HFFc6 (cell line): Measurements from ENCODE around the gene RNF148. TPM values are rescaled to one million over a fixed set of nuclear protein-coding genes. Genes with fewer than 3 reads are reported as not detected.

Experiments used
- DNase-seq: peaks from one replicate; pipeline ENCODE4 v3.0.0-alpha.2; 2018
- H3K27ac Mint-ChIP-seq: 2 replicates; pipeline ENCODE4 v1.8.0; 2020; ENCODE audit warnings: mild to moderate bottlenecking, mixed read lengths
- H3K27me3 Mint-ChIP-seq: 2 replicates; pipeline ENCODE4 v1.8.0; 2021; ENCODE audit warnings: mild to moderate bottlenecking, moderate library complexity, mixed read lengths; ENCODE audit not compliant: insufficient read depth
- H3K36me3 Mint-ChIP-seq: 2 replicates; pipeline ENCODE4 v1.8.0; 2021; ENCODE audit warnings: low read depth, mixed read lengths
- H3K4me1 Mint-ChIP-seq: 2 replicates; pipeline ENCODE4 v1.8.0; 2020; ENCODE audit warnings: low read depth, mixed read lengths
- H3K4me3 Mint-ChIP-seq: 2 replicates; pipeline ENCODE4 v1.8.0; 2020; ENCODE audit warnings: mild to moderate bottlenecking, moderate library complexity, mixed read lengths
- H3K9me3 Mint-ChIP-seq: 2 replicates; pipeline ENCODE4 v1.8.0; 2020; ENCODE audit warnings: mild to moderate bottlenecking, mixed read lengths
- total RNA-seq, 6 experiments: library from RNA; stranded (reverse); fragmentation: NEBNext Ultra II Directional; extraction: Animal tissue kit (Norgen Biotek cat#: 25700); gene quantifications; 2 replicates in 1 of 6; 3 replicates in 5 of 6; pipeline ENCODE4 v1.2.3, GENCODE V29; 2021
- TF ChIP-seq, protein P1 (sequence below): fragments of 200-600 bp; sonication (generic); IDR thresholded peaks from 2 replicates; pipeline ENCODE4 v1.5.0; 2021; ENCODE audit warnings: antibody characterized with exemption, mild to moderate bottlenecking

RNF148 gene
- total RNA-seq, 6 experiments from 2014 or later: not detected

DNA sequence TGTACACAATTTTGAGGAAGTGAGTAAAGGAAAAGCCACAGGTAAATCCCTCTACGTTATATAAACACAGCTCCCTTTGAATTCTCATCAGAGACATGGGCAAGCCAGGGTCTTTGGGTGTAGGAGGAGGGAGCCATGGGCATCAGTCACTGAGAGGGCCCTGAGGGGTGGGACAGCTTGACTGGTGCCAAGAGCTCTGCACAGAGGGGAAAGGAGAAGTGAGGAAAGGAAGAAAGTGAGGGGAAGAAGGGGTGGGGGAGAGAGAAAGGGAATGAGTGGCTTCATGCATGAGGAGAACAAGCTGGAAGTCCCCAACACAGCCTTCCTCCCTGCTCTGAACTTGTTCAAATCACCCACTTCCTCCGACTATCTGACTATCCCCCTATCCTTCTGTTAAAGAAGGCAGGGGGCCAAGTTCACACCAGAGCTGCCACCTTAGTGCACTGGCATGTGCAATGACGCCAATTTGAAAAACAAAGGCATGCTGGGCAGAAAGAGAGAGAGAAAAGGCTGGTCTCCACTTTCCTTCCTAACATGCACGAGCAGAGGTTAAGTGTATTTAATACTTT, 16.4 kb upstream of the RNF148 start:
- Mint-ChIP-seq H3K27ac (no peak overlapping the region), H3K36me3 (no peaks in the 10 kb centered on the region), H3K4me1 (no peaks in the 10 kb centered on the region), H3K27me3 (no peaks in the 10 kb centered on the region), H3K9me3 (peaks cover 18% of the 10 kb centered on the region), H3K4me3 (no peak overlapping the region)
- TF ChIP-seq, protein P1, sequence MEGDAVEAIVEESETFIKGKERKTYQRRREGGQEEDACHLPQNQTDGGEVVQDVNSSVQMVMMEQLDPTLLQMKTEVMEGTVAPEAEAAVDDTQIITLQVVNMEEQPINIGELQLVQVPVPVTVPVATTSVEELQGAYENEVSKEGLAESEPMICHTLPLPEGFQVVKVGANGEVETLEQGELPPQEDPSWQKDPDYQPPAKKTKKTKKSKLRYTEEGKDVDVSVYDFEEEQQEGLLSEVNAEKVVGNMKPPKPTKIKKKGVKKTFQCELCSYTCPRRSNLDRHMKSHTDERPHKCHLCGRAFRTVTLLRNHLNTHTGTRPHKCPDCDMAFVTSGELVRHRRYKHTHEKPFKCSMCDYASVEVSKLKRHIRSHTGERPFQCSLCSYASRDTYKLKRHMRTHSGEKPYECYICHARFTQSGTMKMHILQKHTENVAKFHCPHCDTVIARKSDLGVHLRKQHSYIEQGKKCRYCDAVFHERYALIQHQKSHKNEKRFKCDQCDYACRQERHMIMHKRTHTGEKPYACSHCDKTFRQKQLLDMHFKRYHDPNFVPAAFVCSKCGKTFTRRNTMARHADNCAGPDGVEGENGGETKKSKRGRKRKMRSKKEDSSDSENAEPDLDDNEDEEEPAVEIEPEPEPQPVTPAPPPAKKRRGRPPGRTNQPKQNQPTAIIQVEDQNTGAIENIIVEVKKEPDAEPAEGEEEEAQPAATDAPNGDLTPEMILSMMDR: no peak
- no peak for DNase-seq

DNA sequence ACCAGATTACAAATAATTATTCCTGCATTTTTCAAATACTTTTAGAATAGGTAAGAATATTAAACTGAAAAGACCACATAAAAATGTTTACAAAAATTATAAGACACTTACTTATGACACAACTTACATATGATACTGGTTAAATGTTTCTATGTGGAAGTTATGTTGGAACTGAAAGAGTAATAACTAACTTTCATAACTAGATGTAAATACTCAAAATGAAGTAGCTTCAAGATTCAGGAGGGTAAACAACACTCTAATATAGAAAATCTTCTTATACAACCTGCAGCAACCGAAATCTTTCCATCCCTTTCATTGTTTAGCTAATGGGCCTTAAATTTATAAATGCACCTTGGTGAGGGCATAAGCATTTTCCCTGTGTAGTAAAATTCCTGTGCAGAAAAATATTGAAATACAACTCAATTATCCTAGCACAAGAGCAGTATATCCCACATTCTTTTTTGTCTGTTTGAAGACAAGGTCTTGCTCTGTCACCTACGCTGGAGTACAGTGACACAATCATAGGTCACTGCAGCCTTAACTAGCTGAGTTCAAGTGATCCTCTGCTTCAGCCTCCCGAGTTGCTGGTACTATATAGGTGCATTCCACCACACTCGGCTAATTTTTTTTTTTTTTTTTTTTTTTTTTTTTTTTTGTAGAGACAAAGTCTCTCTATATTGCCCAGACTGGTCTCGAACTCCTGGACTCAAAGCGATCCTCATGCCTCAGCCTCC, 14.8 kb upstream of the RNF148 start:
- Mint-ChIP-seq H3K36me3 (no peaks in the 10 kb centered on the region), H3K9me3 (peaks cover 18% of the 10 kb centered on the region), H3K27ac (no peak overlapping the region), H3K4me1 (no peaks in the 10 kb centered on the region), H3K27me3 (no peaks in the 10 kb centered on the region), H3K4me3 (no peak overlapping the region)
- TF ChIP-seq, protein P1: no peak
- DNase-seq: no peak

DNA sequence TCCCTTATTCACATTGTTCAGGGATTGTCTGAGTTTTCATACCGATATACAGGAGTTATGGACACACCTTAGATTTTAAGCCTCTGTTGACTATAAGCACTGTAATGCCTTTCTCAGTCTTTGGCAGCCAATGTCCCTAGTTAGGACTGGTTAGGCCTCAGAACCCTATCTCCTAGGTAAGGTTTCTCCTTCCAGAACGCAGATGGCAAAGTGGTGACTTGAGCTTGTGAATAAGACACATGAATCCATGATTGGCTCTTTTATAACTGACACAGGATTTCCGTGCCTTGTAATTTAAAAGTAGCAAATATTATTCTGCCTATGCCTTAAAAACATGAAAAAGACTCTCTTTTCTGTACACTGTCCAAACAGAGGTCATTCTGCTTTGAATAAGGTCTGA, 12.5 kb upstream of the RNF148 start:
- H3K36me3 Mint-ChIP-seq: no peaks in the 10 kb centered on the region
- H3K27me3 Mint-ChIP-seq: no peaks in the 10 kb centered on the region
- peaks cover 16% of the 10 kb centered on the region for H3K9me3 Mint-ChIP-seq
- H3K27ac Mint-ChIP-seq: no peak overlapping the region
- no peaks in the 10 kb centered on the region for H3K4me1 Mint-ChIP-seq
- TF ChIP-seq, protein P1: no peak
- H3K4me3 Mint-ChIP-seq: no peak overlapping the region
- no peak for DNase-seq

DNA sequence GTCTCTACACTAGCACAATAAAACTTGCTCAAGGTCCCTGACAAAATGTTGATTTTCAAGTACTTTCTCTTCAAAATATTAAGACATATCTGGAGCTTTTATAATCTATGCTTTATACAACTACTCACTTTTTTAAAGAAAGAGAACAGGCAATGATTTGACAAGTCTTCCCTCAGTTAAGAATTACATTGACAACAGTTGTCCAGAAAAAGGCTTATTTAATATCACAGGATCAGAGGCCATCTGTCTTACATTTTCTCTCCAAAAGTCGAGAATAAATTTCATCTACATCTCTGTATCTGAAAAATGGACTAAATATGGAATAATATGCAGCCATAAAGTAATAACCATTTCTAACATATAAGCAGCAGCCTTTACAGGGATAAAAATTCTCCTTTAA, 8.2 kb upstream of the RNF148 start:
- Mint-ChIP-seq H3K36me3 (no peaks in the 10 kb centered on the region), H3K4me1 (no peaks in the 10 kb centered on the region), H3K27ac (no peak overlapping the region), H3K4me3 (no peak overlapping the region), H3K9me3 (peaks cover 5% of the 10 kb centered on the region), H3K27me3 (no peaks in the 10 kb centered on the region)
- TF ChIP-seq, protein P1: no peak
- no peak for DNase-seq

DNA sequence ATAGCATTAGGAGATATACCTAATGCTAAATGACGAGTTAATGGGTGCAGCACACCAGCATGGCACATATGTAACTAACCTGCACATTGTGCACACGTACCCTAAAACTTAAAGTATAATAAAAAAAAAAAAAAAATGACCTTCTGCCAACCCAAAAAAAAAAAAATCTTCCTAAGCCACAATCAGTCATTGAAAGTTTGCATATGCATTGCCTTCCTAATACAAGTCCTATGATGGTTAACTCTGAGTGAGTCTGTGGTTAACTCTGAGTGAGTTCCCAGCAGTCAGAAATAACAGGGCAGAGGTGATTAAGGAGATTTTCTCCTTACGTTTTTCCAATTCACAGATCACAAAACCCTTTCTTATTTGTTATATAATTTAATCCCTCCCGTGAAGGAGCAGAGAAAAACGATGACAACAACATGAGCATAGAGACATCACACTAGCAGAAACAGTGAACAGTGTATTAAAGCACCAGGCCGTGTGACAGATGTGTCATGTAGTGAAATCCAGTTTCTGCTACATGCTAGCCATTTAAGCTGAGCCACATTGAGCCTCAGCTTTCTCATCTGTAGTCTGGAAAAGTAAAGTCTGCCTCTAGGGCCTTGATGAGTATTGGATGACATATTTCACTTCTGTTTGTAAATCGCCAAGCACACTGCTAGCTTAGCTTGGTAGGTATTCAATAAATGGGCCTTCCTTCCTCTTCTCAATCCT, 7.4 kb upstream of the RNF148 start:
- Mint-ChIP-seq H3K27ac (no peak overlapping the region), H3K9me3 (peaks cover 5% of the 10 kb centered on the region), H3K36me3 (no peaks in the 10 kb centered on the region), H3K27me3 (no peaks in the 10 kb centered on the region), H3K4me1 (no peaks in the 10 kb centered on the region), H3K4me3 (no peak overlapping the region)
- DNase-seq: no peak
- TF ChIP-seq, protein P1: no peak
